ENCODE data around the gene IL20RB. TPM values are rescaled to one million over a fixed set of nuclear protein-coding genes. Genes with fewer than 3 reads are reported as not detected.

IL20RB gene
- total RNA-seq, 3 donors from 2014 or later = 0.60 to 1.7 (median 1.2) TPM

DNA sequence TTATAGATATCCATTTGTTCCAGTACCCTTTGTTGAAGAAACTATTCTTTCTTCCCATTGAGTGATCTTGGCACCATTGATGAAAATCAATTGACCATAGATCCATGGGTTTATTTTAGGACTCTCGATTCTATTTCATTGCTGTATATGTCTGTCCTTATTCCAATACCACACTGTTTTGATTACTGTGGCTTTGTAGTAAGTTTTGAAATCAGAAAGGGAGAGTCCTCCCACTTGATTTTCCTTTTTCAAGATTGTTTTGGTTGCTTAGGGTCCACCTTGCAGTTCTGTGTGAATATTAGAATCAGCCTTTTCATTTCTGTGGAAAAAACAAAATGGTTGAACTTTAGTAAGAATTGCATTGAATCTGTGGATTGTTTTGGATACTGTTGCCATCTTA is 20.6 kb upstream of the IL20RB start:
- Histone ChIP-seq H3K36me3 (ENCODE audit: low read depth) (no peaks in the 10 kb centered on the region), H3K9me3 (no peaks in the 10 kb centered on the region), H3K4me1 (ENCODE audit: low read depth) (peaks cover 6% of the 10 kb centered on the region), H3K4me3 (no peak overlapping the region)
- TF ChIP-seq, protein P1, sequence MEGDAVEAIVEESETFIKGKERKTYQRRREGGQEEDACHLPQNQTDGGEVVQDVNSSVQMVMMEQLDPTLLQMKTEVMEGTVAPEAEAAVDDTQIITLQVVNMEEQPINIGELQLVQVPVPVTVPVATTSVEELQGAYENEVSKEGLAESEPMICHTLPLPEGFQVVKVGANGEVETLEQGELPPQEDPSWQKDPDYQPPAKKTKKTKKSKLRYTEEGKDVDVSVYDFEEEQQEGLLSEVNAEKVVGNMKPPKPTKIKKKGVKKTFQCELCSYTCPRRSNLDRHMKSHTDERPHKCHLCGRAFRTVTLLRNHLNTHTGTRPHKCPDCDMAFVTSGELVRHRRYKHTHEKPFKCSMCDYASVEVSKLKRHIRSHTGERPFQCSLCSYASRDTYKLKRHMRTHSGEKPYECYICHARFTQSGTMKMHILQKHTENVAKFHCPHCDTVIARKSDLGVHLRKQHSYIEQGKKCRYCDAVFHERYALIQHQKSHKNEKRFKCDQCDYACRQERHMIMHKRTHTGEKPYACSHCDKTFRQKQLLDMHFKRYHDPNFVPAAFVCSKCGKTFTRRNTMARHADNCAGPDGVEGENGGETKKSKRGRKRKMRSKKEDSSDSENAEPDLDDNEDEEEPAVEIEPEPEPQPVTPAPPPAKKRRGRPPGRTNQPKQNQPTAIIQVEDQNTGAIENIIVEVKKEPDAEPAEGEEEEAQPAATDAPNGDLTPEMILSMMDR (IDR thresholded peaks at IDR 0.05) = no peak
- DNase-seq = no peak
- ATAC-seq = no peak
- intact Hi-C loops (cut with DNase I, micrococcal nuclease) = no loop called here

GRCh38 chr3:136937851-136938250 is 19.9 kb upstream of the IL20RB start:
- no peaks in the 10 kb centered on the region for H3K4me1 ChIP-seq (ENCODE audit: low read depth)
- peak; percentile 24 for ATAC-seq
- intact Hi-C loops (cut with DNase I, micrococcal nuclease) = no loop called here

DNA sequence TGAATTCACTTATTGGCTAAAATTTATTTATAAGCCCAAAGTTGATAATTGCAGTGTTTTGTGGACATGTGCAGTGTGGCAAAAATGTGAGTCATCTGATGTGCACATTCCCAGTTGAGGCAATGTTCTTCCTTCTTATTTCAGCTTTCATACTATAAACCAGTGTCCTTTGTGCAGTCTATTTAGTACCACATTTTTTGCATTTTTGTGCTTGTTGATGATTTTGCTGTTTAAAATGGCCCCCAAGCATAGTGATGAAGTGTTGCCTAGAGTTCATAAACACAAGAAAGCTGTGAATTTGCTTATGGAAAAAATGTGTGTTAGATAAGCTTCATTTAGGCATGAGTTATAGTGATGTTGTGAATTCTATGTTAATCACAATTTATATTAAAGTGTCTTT is 19.4 kb upstream of the IL20RB start:
- DNase-seq (no peak), ATAC-seq (peak; percentile 60)
- intact Hi-C loops (cut with DNase I, micrococcal nuclease) = no loop called here
- Histone ChIP-seq H3K9me3 (no peaks in the 10 kb centered on the region), H3K4me3 (no peak overlapping the region), H3K36me3 (ENCODE audit: low read depth) (no peaks in the 10 kb centered on the region), H3K4me1 (ENCODE audit: low read depth) (no peaks in the 10 kb centered on the region)
- TF ChIP-seq, protein P1 (IDR thresholded peaks at IDR 0.05) = no peak

More at GRCh38 chr3:136937851-136938250, 19.9 kb upstream of the IL20RB start:
- no peaks in the 10 kb centered on the region for H3K36me3 ChIP-seq (ENCODE audit: low read depth)
- TF ChIP-seq, protein P1 (IDR thresholded peaks at IDR 0.05) = no peak
- H3K4me3 ChIP-seq = no peak overlapping the region
- H3K9me3 ChIP-seq = no peaks in the 10 kb centered on the region
- DNase-seq = no peak

- no peak overlapping the region for H3K4me3 ChIP-seq
- DNase-seq (no peak), ATAC-seq (no peak)
- TF ChIP-seq, protein P1 (IDR thresholded peaks at IDR 0.05) = no peak
- no peaks in the 10 kb centered on the region for H3K4me1 ChIP-seq (ENCODE audit: low read depth)
- intact Hi-C loops (cut with DNase I, micrococcal nuclease) = no loop called here
- no peaks in the 10 kb centered on the region for H3K9me3 ChIP-seq
- H3K36me3 ChIP-seq (ENCODE audit: low read depth) = no peaks in the 10 kb centered on the region
These were observed 18.3 kb upstream of the IL20RB start for GRCh38 chr3:136939489-136939888.

- no peaks in the 10 kb centered on the region for H3K4me1 ChIP-seq (ENCODE audit: low read depth)
- intact Hi-C loops (cut with DNase I, micrococcal nuclease) = no loop called here
- H3K36me3 ChIP-seq (ENCODE audit: low read depth) = no peaks in the 10 kb centered on the region
- TF ChIP-seq, protein P1 (IDR thresholded peaks at IDR 0.05) = no peak
- no peak overlapping the region for H3K4me3 ChIP-seq
- no peaks in the 10 kb centered on the region for H3K9me3 ChIP-seq
- peak; percentile 18 for ATAC-seq
- no peak for DNase-seq
These were observed 15.0 kb upstream of the IL20RB start for GRCh38 chr3:136942803-136943202.

- no peak for DNase-seq
- no peaks in the 10 kb centered on the region for H3K4me1 ChIP-seq (ENCODE audit: low read depth)
- ATAC-seq = no peak
- no peak overlapping the region for H3K4me3 ChIP-seq
- intact Hi-C loops (cut with DNase I, micrococcal nuclease) = no loop called here
- no peaks in the 10 kb centered on the region for H3K9me3 ChIP-seq
- TF ChIP-seq, protein P1 (IDR thresholded peaks at IDR 0.05) = no peak
- H3K36me3 ChIP-seq (ENCODE audit: low read depth) = no peaks in the 10 kb centered on the region
These were observed 14.3 kb upstream of the IL20RB start for GRCh38 chr3:136943436-136943835.

Data from mucosa of descending colon (tissue), 3 donors.